ENCODE results near the gene TNFAIP3. TPM values are rescaled to one million over a fixed set of nuclear protein-coding genes. Genes with fewer than 3 reads are reported as not detected.
A peak's percentile ranks its signal among the peaks of the same experiment; 100 is the strongest.

Gene TNFAIP3
- total and polyA plus RNA-seq, 2 experiments from 2014 or later = 73.4 to 141 TPM

DNA sequence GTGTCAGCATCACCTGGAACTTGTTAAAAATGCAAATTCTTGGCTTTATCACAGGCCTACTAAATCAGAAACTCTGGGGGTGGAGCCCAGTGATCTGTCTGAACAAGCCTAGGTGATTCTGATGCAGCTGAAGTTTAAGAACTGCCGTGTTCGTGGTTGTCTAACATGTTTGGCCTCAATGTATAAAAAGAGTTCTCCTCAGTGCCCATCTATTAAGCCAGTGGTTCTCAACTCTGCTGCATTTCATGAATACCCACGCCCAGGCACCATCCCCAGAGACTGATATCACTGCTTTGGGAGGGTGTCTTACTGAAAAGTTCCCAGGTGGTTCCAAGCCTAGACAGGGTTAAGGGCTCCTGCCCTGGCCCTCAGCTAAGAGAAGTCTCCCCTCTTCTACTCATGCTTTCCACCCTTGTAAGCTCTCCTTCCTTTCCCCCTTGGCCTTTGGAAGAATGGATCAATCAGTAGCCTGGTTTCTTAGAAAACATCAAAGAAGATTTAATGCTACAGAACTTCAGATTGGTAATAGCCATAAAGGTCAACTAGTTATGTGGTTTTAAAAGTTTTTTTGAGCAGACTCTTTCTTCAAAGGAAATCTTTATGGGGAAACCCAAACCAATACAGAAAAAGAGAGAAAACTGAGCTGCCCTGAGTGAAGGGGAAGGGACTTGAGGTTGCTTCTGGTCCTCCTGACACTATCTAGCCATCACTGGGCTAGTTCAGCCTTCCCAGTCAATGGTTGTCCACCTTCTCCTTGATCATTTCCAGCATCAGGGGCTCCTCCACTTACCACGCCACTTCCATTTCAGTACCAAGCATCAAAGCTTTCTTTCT, 38.9 kb upstream of the TNFAIP3 start:
- Histone ChIP-seq H3K27me3 (no peaks in the 10 kb centered on the region), H3K4me3 (no peak overlapping the region), H3K9me3 (ENCODE audit: low read depth) (no peaks in the 10 kb centered on the region), H3K27ac (no peak overlapping the region), H3K36me3 (replicated peaks; ENCODE audit: insufficient read depth, low read depth) (no peaks in the 10 kb centered on the region), H2AFZ (no peak overlapping the region), H3K9me2 (replicated peaks; ENCODE audit: insufficient read depth) (no peaks in the 10 kb centered on the region), H3K4me2 (no peak overlapping the region), H3K4me1 (ENCODE audit: insufficient read depth) (no peaks in the 10 kb centered on the region), H4K20me1 (ENCODE audit: insufficient read depth, poor library complexity, severe bottlenecking) (no peaks in the 10 kb centered on the region), H3K79me2 (no peaks in the 10 kb centered on the region)
- TF ChIP-seq EZH2phosphoT487 (IDR thresholded peaks at IDR 0.05; ENCODE audit: low read depth, severe bottlenecking, unreplicated experiment) = no peak
- no peak for TF ChIP-seq CTCF (IDR thresholded peaks at IDR 0.05; ENCODE audit: poor library complexity)
- TF ChIP-seq EZH2 (IDR thresholded peaks at IDR 0.05; ENCODE audit: borderline replicate concordance) = no peak
- no peak for DNase-seq (ENCODE audit: low spot score)
- 93% methylated on average over 4 of the region's 4 CpGs for WGBS (ENCODE audit: low lambda C conversion rate, missing lambda C conversion rate)

GRCh38 chr6:137829641-137830083, 37.4 kb upstream of the TNFAIP3 start:
- no peaks in the 10 kb centered on the region for H3K9me2 ChIP-seq (replicated peaks; ENCODE audit: insufficient read depth)
- 59% methylated on average over 4 of the region's 4 CpGs for WGBS (ENCODE audit: low lambda C conversion rate, missing lambda C conversion rate)
- no peaks in the 10 kb centered on the region for H3K36me3 ChIP-seq (replicated peaks; ENCODE audit: insufficient read depth, low read depth)
- peak; percentile 25 for DNase-seq (ENCODE audit: low spot score)
- no peaks in the 10 kb centered on the region for H4K20me1 ChIP-seq (ENCODE audit: insufficient read depth, poor library complexity, severe bottlenecking)
- no peak for TF ChIP-seq EZH2phosphoT487 (IDR thresholded peaks at IDR 0.05; ENCODE audit: low read depth, severe bottlenecking, unreplicated experiment)
- TF ChIP-seq EZH2 (IDR thresholded peaks at IDR 0.05; ENCODE audit: borderline replicate concordance) = no peak
- no peak for TF ChIP-seq CTCF (IDR thresholded peaks at IDR 0.05; ENCODE audit: poor library complexity)
- H3K79me2 ChIP-seq = no peaks in the 10 kb centered on the region
- no peaks in the 10 kb centered on the region for H3K9me3 ChIP-seq (ENCODE audit: low read depth)
- H3K27ac ChIP-seq = peak overlapping the region; percentile 56
- no peak overlapping the region for H3K4me3 ChIP-seq
- no peak overlapping the region for H2AFZ ChIP-seq
- H3K4me2 ChIP-seq = no peak overlapping the region
- H3K4me1 ChIP-seq (ENCODE audit: insufficient read depth) = no peaks in the 10 kb centered on the region
- no peaks in the 10 kb centered on the region for H3K27me3 ChIP-seq

DNA sequence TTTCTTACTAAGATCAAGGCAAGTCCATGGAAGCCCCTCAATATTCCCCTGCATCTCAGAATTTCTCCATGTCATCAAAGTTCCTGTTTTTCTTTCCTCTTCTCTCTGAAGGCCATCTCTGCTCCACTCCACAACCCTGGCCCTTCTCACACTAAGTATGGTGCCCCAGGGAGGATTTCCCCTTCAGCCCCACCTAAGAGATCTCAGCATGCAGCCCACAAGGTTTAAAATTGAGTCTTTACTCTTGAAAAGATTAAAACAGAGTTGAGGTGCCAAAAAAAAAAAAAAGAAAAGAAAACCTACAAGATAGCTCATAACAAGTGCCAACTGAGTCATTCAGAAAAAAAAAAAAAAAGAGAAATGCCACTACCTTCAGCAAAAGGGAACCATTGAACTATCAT, 36.5 kb upstream of the TNFAIP3 start:
- H3K4me1 ChIP-seq (ENCODE audit: insufficient read depth) = no peaks in the 10 kb centered on the region
- H3K9me2 ChIP-seq (replicated peaks; ENCODE audit: insufficient read depth) = no peaks in the 10 kb centered on the region
- no peaks in the 10 kb centered on the region for H3K36me3 ChIP-seq (replicated peaks; ENCODE audit: insufficient read depth, low read depth)
- no peak overlapping the region for H2AFZ ChIP-seq
- no peak overlapping the region for H3K27ac ChIP-seq
- H4K20me1 ChIP-seq (ENCODE audit: insufficient read depth, poor library complexity, severe bottlenecking) = no peaks in the 10 kb centered on the region
- no peak for DNase-seq (ENCODE audit: low spot score)
- no peaks in the 10 kb centered on the region for H3K27me3 ChIP-seq
- H3K9me3 ChIP-seq (ENCODE audit: low read depth) = no peaks in the 10 kb centered on the region
- H3K4me3 ChIP-seq = no peak overlapping the region
- H3K79me2 ChIP-seq = no peaks in the 10 kb centered on the region
- TF ChIP-seq CTCF (IDR thresholded peaks at IDR 0.05; ENCODE audit: poor library complexity) (no peak), EZH2 (IDR thresholded peaks at IDR 0.05; ENCODE audit: borderline replicate concordance) (no peak), EZH2phosphoT487 (IDR thresholded peaks at IDR 0.05; ENCODE audit: low read depth, severe bottlenecking, unreplicated experiment) (no peak)
- no peak overlapping the region for H3K4me2 ChIP-seq

Data from hepatocyte (in vitro differentiated cells).